MCF 10A (cell line): ENCODE measurements around the gene VPS25. TPM values are rescaled to one million over a fixed set of nuclear protein-coding genes. Genes with fewer than 3 reads are reported as not detected.

Experiments
- BruUV-seq: library from RNA; stranded (reverse); fragments of 400-500 nt; replicated peaks from 2 replicates; lab custom pipeline; 2021; lab: Mats Ljungman, UMichigan
- CTCF ChIA-PET: fragments of 300-600 bp; sonication (Branson Sonifier 250); formaldehyde crosslinking; extraction: SDS; loops from one replicate; lab custom pipeline; 2021; ENCODE audit warnings: antibody characterized with exemption, inconsistent platforms; lab: Yijun Ruan, JAX
- POLR2A ChIA-PET: fragments of 300-600, 350-650 bp; sonication (Branson Sonifier 250); formaldehyde crosslinking; extraction: SDS; loops from one replicate; lab custom pipeline; 2020; ENCODE audit warnings: antibody characterized with exemption, inconsistent platforms; lab: Yijun Ruan, JAX
- DNase-seq: peaks from one replicate; pipeline ENCODE4 v3.0.0-alpha.2; 2018; ENCODE audit not compliant: unreplicated experiment
- H3K27ac Mint-ChIP-seq: one replicate; pipeline ENCODE4 v1.8.0; 2022; ENCODE audit warnings: mild to moderate bottlenecking, low read depth, mixed read lengths; ENCODE audit not compliant: unreplicated experiment
- H3K27me3 Mint-ChIP-seq: one replicate; pipeline ENCODE4 v1.8.0; 2022; ENCODE audit warnings: mixed read lengths; ENCODE audit not compliant: insufficient read depth, unreplicated experiment
- H3K36me3 Mint-ChIP-seq: one replicate; pipeline ENCODE4 v1.8.0; 2022; ENCODE audit warnings: mild to moderate bottlenecking, moderate library complexity, mixed read lengths; ENCODE audit not compliant: insufficient read depth, unreplicated experiment
- H3K4me1 Mint-ChIP-seq: one replicate; pipeline ENCODE4 v1.8.0; 2022; ENCODE audit warnings: mixed read lengths; ENCODE audit not compliant: insufficient read depth, unreplicated experiment
- H3K4me3 Mint-ChIP-seq: one replicate; pipeline ENCODE4 v1.8.0; 2022; ENCODE audit warnings: mild to moderate bottlenecking, moderate library complexity, mixed read lengths; ENCODE audit not compliant: unreplicated experiment
- H3K9me3 Mint-ChIP-seq: one replicate; pipeline ENCODE4 v1.8.0; 2022; ENCODE audit warnings: mixed read lengths; ENCODE audit not compliant: unreplicated experiment
- intact Hi-C: fragments of 100-400 bp; cut with micrococcal nuclease; formaldehyde crosslinking; loops from 2 replicates; pipeline ENCODE4 v1.14.1; 2022
- total RNA-seq: library from RNA; stranded (reverse); gene quantifications from 2 replicates; pipeline ENCODE4 v1.2.3, GENCODE V29; 2022
- TF ChIP-seq, protein P1 (sequence below): fragments of 200-600 bp; IDR thresholded peaks from one replicate; pipeline ENCODE4 v1.8.0; 2022; ENCODE audit warnings: antibody characterized with exemption, mild to moderate bottlenecking; ENCODE audit not compliant: unreplicated experiment

VPS25 gene
- total RNA-seq, 1 experiment from 2014 or later: 84.3 TPM

DNA sequence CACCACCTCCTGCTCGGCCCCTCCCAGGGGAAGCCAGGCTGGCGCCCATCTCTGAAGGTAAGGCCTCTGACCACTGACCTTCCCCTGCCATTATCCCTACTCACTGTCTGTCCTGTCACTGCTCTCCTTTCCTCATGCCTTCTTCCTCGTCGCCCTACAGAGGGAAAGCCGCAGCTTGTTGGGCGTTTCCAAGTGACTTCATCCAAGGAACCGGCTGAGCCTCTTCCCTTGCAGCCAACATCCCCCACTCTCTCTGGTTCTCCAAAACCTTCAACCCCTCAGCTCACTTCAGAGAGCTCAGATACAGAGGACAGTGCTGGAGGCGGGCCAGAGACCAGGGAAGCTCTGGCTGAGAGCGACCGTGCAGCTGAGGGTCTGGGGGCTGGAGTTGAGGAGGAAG, 22.2 kb downstream of the VPS25 start:
- no peak for DNase-seq
- intact Hi-C loops: no loop called here
- ChIA-PET CTCF (interaction anchor here (1.5 kb wide), 1 partner anchor 14 kb away, joined by 3 read pairs; no protein-coding TSS in a partner anchor), POLR2A (interaction anchor here (1.4 kb wide), 1 partner anchor 22 kb away, joined by 6 read pairs; the partner anchor contains the start of gene VPS25)
- no peaks in the 10 kb centered on the region for H3K27me3 Mint-ChIP-seq
- H3K4me3 Mint-ChIP-seq: no peak overlapping the region
- H3K27ac Mint-ChIP-seq: no peak overlapping the region
- H3K4me1 Mint-ChIP-seq: peaks cover 17% of the 10 kb centered on the region
- no peaks in the 10 kb centered on the region for H3K36me3 Mint-ChIP-seq
- no TSS peak for BruUV-seq
- TF ChIP-seq, protein P1, sequence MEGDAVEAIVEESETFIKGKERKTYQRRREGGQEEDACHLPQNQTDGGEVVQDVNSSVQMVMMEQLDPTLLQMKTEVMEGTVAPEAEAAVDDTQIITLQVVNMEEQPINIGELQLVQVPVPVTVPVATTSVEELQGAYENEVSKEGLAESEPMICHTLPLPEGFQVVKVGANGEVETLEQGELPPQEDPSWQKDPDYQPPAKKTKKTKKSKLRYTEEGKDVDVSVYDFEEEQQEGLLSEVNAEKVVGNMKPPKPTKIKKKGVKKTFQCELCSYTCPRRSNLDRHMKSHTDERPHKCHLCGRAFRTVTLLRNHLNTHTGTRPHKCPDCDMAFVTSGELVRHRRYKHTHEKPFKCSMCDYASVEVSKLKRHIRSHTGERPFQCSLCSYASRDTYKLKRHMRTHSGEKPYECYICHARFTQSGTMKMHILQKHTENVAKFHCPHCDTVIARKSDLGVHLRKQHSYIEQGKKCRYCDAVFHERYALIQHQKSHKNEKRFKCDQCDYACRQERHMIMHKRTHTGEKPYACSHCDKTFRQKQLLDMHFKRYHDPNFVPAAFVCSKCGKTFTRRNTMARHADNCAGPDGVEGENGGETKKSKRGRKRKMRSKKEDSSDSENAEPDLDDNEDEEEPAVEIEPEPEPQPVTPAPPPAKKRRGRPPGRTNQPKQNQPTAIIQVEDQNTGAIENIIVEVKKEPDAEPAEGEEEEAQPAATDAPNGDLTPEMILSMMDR: no peak
- no peaks in the 10 kb centered on the region for H3K9me3 Mint-ChIP-seq

DNA sequence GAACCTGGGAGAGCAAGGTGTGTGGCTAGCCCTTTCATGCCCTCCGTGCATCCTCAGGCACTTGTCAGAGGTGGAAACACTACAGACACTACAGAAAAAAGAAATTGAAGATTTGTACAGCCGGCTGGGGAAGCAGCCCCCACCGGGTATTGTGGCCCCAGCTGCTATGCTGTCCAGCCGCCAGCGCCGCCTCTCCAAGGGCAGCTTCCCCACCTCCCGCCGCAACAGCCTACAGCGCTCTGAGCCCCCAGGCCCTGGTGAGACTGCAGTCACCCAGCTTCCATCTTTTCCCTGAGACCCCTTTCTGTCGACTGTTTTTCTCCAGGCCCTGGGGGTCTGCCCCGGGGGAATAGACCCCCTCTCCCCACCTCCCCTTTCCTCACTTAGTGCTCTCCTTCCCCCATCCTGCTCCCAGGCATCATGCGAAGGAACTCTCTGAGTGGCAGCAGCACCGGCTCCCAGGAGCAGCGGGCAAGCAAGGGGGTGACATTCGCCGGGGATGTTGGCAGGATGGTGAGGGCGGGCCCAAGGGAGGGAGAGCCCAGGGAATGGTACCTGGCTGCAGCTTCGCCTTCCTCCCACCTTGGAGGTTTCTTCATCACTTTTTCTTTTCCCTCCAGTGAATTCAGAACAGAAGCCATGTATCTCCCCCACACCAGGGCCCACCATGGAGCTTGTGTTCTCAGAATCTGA, 23.0 kb downstream of the VPS25 start:
- Mint-ChIP-seq H3K27me3 (no peaks in the 10 kb centered on the region), H3K27ac (no peak overlapping the region), H3K4me3 (peak overlapping the region; percentile 21), H3K4me1 (peaks cover 17% of the 10 kb centered on the region), H3K36me3 (no peaks in the 10 kb centered on the region), H3K9me3 (no peaks in the 10 kb centered on the region)
- ChIA-PET CTCF (interaction anchor here (1.5 kb wide), 1 partner anchor 13 kb away, joined by 3 read pairs; no protein-coding TSS in a partner anchor), POLR2A (interaction anchor here (0.6 to 2.7 kb wide), 2 partner anchors 28 to 191 kb away, joined by 3 to 16 read pairs; partner anchors contain the start of gene BECN1)
- TF ChIP-seq, protein P1: no peak
- intact Hi-C loops: no loop called here
- DNase-seq: no peak
- no TSS peak for BruUV-seq

DNA sequence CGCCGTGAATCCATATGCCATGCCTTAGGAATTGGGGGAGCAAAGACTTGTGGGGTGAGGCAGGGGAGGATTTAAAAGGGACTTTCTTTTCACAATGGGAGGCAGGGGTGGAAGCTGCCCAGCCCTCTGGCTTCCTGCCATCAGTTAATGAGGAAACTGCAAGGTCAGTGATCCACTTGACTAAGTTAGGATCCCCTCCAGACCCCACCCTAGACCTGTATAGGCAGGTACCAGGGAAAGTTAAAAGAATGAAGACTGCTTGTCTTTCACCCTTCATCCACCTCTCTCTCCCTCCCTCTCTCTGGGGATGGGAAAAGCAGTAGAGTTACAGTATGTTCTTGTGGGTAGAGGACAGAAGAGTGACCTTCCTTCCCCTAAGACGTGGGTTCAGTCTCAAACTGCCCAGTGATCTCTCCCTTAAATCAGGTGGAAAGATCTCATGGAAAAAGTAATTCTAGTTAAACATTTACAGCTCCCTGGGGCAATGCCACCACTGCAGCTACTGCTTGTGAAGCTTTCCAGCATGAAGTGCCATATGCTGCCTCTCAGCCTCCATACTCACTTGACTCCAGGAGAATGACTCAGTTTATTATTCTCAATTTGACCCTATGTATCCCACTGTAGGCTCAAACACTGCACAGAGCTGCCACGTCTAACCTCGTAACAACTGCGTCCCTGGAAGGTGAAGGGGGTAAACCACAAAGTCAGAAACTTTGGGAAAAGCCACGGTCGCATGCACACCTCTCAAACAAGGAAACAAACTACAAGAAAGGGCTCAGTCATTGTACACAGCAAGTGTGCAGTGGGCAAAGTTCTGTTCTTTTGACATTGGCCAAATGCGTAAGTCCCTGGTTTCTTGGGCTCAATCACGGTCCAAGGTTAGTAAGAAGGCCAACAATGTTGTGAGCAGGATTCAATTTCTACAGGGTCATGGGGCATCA, 24.1 kb downstream of the VPS25 start:
- H3K36me3 Mint-ChIP-seq: no peaks in the 10 kb centered on the region

More for the DNA sequence above, 24.1 kb downstream of the VPS25 start:
- TF ChIP-seq, protein P1: no peak
- peak overlapping the region; percentile 83 for H3K4me3 Mint-ChIP-seq
- peaks cover 17% of the 10 kb centered on the region for H3K4me1 Mint-ChIP-seq
- peak overlapping the region; percentile 87 for H3K27ac Mint-ChIP-seq
- no peaks in the 10 kb centered on the region for H3K9me3 Mint-ChIP-seq
- ChIA-PET CTCF (interaction anchor here (0.6 to 1.6 kb wide), 3 partner anchors 10 to 117 kb away, joined by 3 to 5 read pairs (median 3); no protein-coding TSS in a partner anchor), POLR2A (interaction anchor here (0.6 to 2.7 kb wide), 12 partner anchors 10 to 74 kb away, joined by 3 to 19 read pairs (median 4); partner anchors contain the start of genes BECN1 and VPS25)
- no peak for DNase-seq
- no peaks in the 10 kb centered on the region for H3K27me3 Mint-ChIP-seq
- intact Hi-C loops: no loop called here
- BruUV-seq: TSS peak; percentile 88
